Measurements from ENCODE around the gene ZNF213. TPM values are rescaled to one million over a fixed set of nuclear protein-coding genes. Genes with fewer than 3 reads are reported as not detected.
A peak's percentile ranks its signal among the peaks of the same experiment; 100 is the strongest.

ZNF213 gene
- total and polyA plus RNA-seq, 4 donors = 7.8 to 13.1 (median 11.5) TPM

GRCh38 chr16:3135126-3135715, 392 bp downstream of the ZNF213 start:
- no peak for TF ChIP-seq CTCF (IDR thresholded peaks at IDR 0.05; ENCODE audit: control extremely low read depth, extremely low read depth)

GRCh38 chr16:3137267-3137666, 2.4 kb downstream of the ZNF213 start:
- no peak overlapping the region for H3K9ac ChIP-seq (ENCODE audit: insufficient read depth in 1 of 2, low read length in 2 of 2)
- H3K36me3 ChIP-seq (ENCODE audit: control insufficient read depth in 4 of 4, insufficient read depth in 4 of 4, low read length in 4 of 4) = peaks cover 0 to 37% (median 7%) of the 10 kb centered on the region in 4 donors
- H3K9me3 ChIP-seq (ENCODE audit: control insufficient read depth in 4 of 4, insufficient read depth in 3 of 4, low read length in 3 of 4) = no peaks in the 10 kb centered on the region
- DNase-seq = no peak
- H3K27me3 ChIP-seq (ENCODE audit: control insufficient read depth in 3 of 3, insufficient read depth in 3 of 3, low read length in 2 of 3) = no peaks in the 10 kb centered on the region
- no peak overlapping the region for H3K4me3 ChIP-seq
- ATAC-seq (ENCODE audit: insufficient read depth, low FRiP score) = no peak
- peaks cover 0 to 11% (median 3%) of the 10 kb centered on the region in 5 donors for H3K4me1 ChIP-seq (ENCODE audit: control insufficient read depth in 5 of 5, insufficient read depth in 5 of 5, low read length in 5 of 5)
- TF ChIP-seq CTCF (IDR thresholded peaks at IDR 0.05; ENCODE audit: control extremely low read depth, extremely low read depth) = no peak
- 96 to 98% methylated on average over 13 of the region's 13 CpGs for WGBS, 2 donors
- H3K27ac ChIP-seq (ENCODE audit: low read depth in 1 of 2, low read length in 1 of 2) = no peak overlapping the region

More at GRCh38 chr16:3135126-3135715, 392 bp downstream of the ZNF213 start:
- Histone ChIP-seq H3K27me3 (ENCODE audit: control insufficient read depth in 3 of 3, insufficient read depth in 3 of 3, low read length in 2 of 3) (no peaks in the 10 kb centered on the region), H3K4me1 (ENCODE audit: control insufficient read depth in 5 of 5, insufficient read depth in 5 of 5, low read length in 5 of 5) (peaks cover 0 to 11% (median 3%) of the 10 kb centered on the region in 5 donors), H3K9me3 (ENCODE audit: control insufficient read depth in 4 of 4, insufficient read depth in 3 of 4, low read length in 3 of 4) (no peaks in the 10 kb centered on the region), H3K4me3 (peak overlapping the region; percentile 91), H3K9ac (ENCODE audit: insufficient read depth in 1 of 2, low read length in 2 of 2) (peak overlapping the region; percentile 56 to 83), H3K36me3 (ENCODE audit: control insufficient read depth in 4 of 4, insufficient read depth in 4 of 4, low read length in 4 of 4) (peaks cover 0 to 21% (median 11%) of the 10 kb centered on the region in 4 donors), H3K27ac (ENCODE audit: low read depth in 1 of 2, low read length in 1 of 2) (peak overlapping the region; percentile 83 to 90)
- ATAC-seq (ENCODE audit: insufficient read depth, low FRiP score) = no peak
- 0 to 1% methylated on average over 20 to 43 of the region's 43 CpGs for WGBS, 2 donors
- no peak for DNase-seq

GRCh38 chr16:3138342-3138741, 3.5 kb downstream of the ZNF213 start:
- no peaks in the 10 kb centered on the region for H3K27me3 ChIP-seq (ENCODE audit: control insufficient read depth in 3 of 3, insufficient read depth in 3 of 3, low read length in 2 of 3)
- TF ChIP-seq CTCF (IDR thresholded peaks at IDR 0.05; ENCODE audit: control extremely low read depth, extremely low read depth) = no peak
- no peak overlapping the region for H3K9ac ChIP-seq (ENCODE audit: insufficient read depth in 1 of 2, low read length in 2 of 2)
- ATAC-seq (ENCODE audit: insufficient read depth, low FRiP score) (no peak), DNase-seq (no peak)
- peaks cover 0 to 11% (median 0%) of the 10 kb centered on the region in 5 donors for H3K4me1 ChIP-seq (ENCODE audit: control insufficient read depth in 5 of 5, insufficient read depth in 5 of 5, low read length in 5 of 5)
- H3K27ac ChIP-seq (ENCODE audit: low read depth in 1 of 2, low read length in 1 of 2) = no peak overlapping the region
- H3K36me3 ChIP-seq (ENCODE audit: control insufficient read depth in 4 of 4, insufficient read depth in 4 of 4, low read length in 4 of 4) = peaks cover 0 to 44% (median 7%) of the 10 kb centered on the region in 4 donors
- H3K9me3 ChIP-seq (ENCODE audit: control insufficient read depth in 4 of 4, insufficient read depth in 3 of 4, low read length in 3 of 4) = no peaks in the 10 kb centered on the region
- WGBS, 2 donors = 89 to 91% methylated on average over 21 of the region's 21 CpGs
- H3K4me3 ChIP-seq = no peak overlapping the region
